Activated CD8-positive, alpha-beta memory T cell treated with anti-CD3 and anti-CD28 coated beads, Interleukin-2, amount 10 ng/mL, durations not matched to agents 7 days and 5 days (primary cell): ENCODE data around the gene CENPV. TPM values are rescaled to one million over a fixed set of nuclear protein-coding genes. Genes with fewer than 3 reads are reported as not detected.
"Not testable (repeated sequence)": the region's sequence is repeated elsewhere in the genome, so short reads cannot be mapped to it uniquely, and the experiment has no call there.

ENCODE experiments used
- ATAC-seq: fragments of 150-1000 bp; cut with Tn5 transposase; one replicate; pipeline ENCODE4 v1.10.0; 2021; ENCODE audit warnings: moderate library complexity
- CTCF ChIA-PET: fragments of 350-600 bp; sonication (Branson Sonifier 250); formaldehyde crosslinking; loops from one replicate; lab custom pipeline; 2021; ENCODE audit warnings: antibody characterized with exemption; lab: Charles Lee
- DNase-seq: peaks from one replicate; pipeline ENCODE4 v3.0.0-alpha.2; 2020
- H3K27ac Mint-ChIP-seq: one replicate; pipeline ENCODE4 v1.8.0; 2021; ENCODE audit warnings: mild to moderate bottlenecking, mixed read lengths
- H3K27me3 Mint-ChIP-seq: one replicate; pipeline ENCODE4 v1.8.0; 2021; ENCODE audit warnings: mixed read lengths
- H3K36me3 Mint-ChIP-seq: one replicate; pipeline ENCODE4 v1.8.0; 2021; ENCODE audit warnings: mild to moderate bottlenecking, mixed read lengths
- H3K4me1 Mint-ChIP-seq: one replicate; pipeline ENCODE4 v1.8.0; 2021; ENCODE audit warnings: mixed read lengths
- H3K4me3 Mint-ChIP-seq: one replicate; pipeline ENCODE4 v1.8.0; 2021; ENCODE audit warnings: mild to moderate bottlenecking, moderate library complexity, mixed read lengths
- H3K9me3 Mint-ChIP-seq: one replicate; pipeline ENCODE4 v1.8.0; 2022; ENCODE audit warnings: low read depth, mixed read lengths
- total RNA-seq, 2 experiments: library from RNA; stranded (reverse); gene quantifications; one replicate each; pipeline ENCODE4 v1.2.3, GENCODE V29; 2021

The CENPV gene
- total RNA-seq, 2 experiments from 2014 or later = 17.2 to 20.4 TPM

- Mint-ChIP-seq H3K36me3 (peaks cover 3% of the 10 kb centered on the region), H3K27ac (no peak overlapping the region), H3K27me3 (no peaks in the 10 kb centered on the region), H3K4me1 (peaks cover 12% of the 10 kb centered on the region), H3K9me3 (no peaks in the 10 kb centered on the region), H3K4me3 (no peak overlapping the region)
- DNase-seq = no peak
- CTCF ChIA-PET = interaction anchor here (1.6 kb wide), 2 partner anchors 15 to 63 kb away, joined by 4 read pairs; no protein-coding TSS in a partner anchor
- ATAC-seq = no peak
These were observed 52.7 kb downstream of the CENPV start for GRCh38 chr17:16300554-16300953.

GRCh38 chr17:16298140-16298662, 55.1 kb downstream of the CENPV start:
- Mint-ChIP-seq H3K27ac (no peak overlapping the region), H3K9me3 (no peaks in the 10 kb centered on the region), H3K27me3 (no peaks in the 10 kb centered on the region), H3K4me3 (no peak overlapping the region), H3K36me3 (peaks cover 3% of the 10 kb centered on the region), H3K4me1 (peaks cover 12% of the 10 kb centered on the region)
- DNase-seq (no peak), ATAC-seq (no peak)
- CTCF ChIA-PET = interaction anchor here (1.1 kb wide), 2 partner anchors 10 to 55 kb away, joined by 3 read pairs; partner anchors contain the start of gene CENPV

DNA sequence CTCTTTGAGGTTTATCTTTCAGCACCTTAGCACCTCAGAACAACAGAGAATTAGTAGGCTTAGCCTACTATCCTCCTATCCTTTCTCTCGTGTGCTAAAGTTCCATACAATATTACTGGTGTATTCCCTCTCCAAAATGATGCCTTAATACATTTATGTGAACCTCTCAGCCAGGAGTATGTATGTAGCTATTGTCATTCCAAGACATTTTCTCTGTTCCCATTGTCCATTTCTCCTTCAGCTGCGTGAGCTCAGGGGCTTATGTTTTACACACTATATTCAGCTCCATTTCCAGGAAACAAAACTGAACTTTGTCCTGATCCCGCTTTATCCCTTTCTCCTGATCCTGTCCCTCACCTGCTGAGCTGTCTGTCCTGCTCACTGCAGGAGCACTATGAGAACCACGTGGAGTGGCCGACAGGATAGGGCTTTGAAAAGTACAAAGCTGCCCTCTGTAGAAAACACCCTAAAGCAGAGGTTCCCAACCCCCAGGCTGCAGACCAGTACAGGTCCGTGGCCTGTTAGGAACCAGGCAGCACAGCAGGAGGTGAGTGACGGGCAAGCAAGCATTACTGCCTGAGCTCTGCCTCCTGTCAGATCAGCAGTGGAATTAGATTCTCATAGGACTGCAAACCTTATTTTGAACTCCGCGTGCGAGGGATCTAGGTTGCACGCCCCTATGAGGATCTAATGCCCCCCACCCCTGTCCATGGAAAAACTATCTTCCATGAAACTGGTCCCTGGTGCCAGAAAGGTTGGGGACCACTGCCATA, 55.7 kb downstream of the CENPV start:
- Mint-ChIP-seq H3K27ac (no peak overlapping the region), H3K4me1 (peaks cover 12% of the 10 kb centered on the region), H3K36me3 (peaks cover 3% of the 10 kb centered on the region), H3K4me3 (no peak overlapping the region), H3K27me3 (no peaks in the 10 kb centered on the region), H3K9me3 (no peaks in the 10 kb centered on the region)
- DNase-seq (no peak), ATAC-seq (no peak)
- CTCF ChIA-PET = interaction anchor here (1.1 kb wide), 2 partner anchors 11 to 56 kb away, joined by 3 read pairs; partner anchors contain the start of gene CENPV

DNA sequence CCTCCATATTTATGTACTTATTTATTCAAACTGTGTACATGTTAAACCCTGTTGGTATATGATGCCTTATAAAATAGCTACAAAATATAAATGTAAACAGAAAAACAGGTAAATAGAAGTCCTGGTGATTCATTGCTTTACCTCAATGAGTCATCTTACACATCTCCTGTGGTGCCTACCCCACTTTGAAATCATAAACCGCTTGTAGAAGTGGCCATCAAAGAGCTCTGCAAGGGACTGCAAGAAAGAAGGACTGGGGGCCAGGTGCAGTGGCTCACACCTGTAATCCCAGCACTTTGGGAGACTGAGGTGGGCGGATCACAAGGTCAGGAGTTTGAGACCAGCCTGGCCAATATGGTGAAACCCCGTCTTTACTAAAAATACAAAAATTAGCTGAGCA, 57.2 kb downstream of the CENPV start:
- peak; percentile 60 for ATAC-seq

GRCh38 chr17:16294560-16294959, 58.7 kb downstream of the CENPV start:
- Mint-ChIP-seq H3K27ac (no peak overlapping the region), H3K4me1 (peaks cover 12% of the 10 kb centered on the region), H3K4me3 (no peak overlapping the region), H3K36me3 (peaks cover 4% of the 10 kb centered on the region), H3K27me3 (no peaks in the 10 kb centered on the region), H3K9me3 (no peaks in the 10 kb centered on the region)
- DNase-seq = no peak
- no peak for ATAC-seq
- CTCF ChIA-PET = interaction anchor here (2.0 to 2.1 kb wide), 2 partner anchors 8 to 10 kb away, joined by 7 to 8 read pairs; no protein-coding TSS in a partner anchor

More for the DNA sequence above, 57.2 kb downstream of the CENPV start:
- not testable (repeated sequence) for H3K27me3 Mint-ChIP-seq, H3K27ac Mint-ChIP-seq, H3K9me3 Mint-ChIP-seq, H3K36me3 Mint-ChIP-seq, H3K4me3 Mint-ChIP-seq
- H3K4me1 Mint-ChIP-seq = peaks cover 12% of the 10 kb centered on the region
- CTCF ChIA-PET = interaction anchor here (0.6 to 2.1 kb wide), 6 partner anchors 9 to 120 kb away, joined by 3 to 8 read pairs (median 4); no protein-coding TSS in a partner anchor
- DNase-seq = peak; percentile 45

DNA sequence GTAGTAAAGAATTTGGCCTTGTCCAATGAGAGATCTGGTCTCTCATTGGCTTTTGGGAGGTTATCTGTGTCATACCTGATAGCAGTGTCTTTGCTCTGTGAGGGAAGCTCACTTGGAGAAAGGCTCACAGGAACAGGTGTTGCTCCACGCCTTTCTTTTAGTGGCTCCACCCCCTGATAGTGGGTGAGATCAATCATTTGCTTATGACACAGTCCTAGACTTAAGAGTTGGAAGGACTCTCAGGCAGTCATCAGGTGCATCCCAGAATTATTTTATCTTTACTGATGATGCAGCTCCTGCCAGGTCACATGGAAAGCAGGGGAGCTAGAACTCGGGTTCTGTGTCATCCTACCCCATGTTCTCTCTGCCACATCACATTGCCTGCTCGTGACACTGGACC, 59.3 kb downstream of the CENPV start:
- CTCF ChIA-PET = interaction anchor here (0.9 kb wide), 1 partner anchor 70 kb away, joined by 4 read pairs; no protein-coding TSS in a partner anchor
- Mint-ChIP-seq H3K27ac (no peak overlapping the region), H3K4me3 (no peak overlapping the region), H3K4me1 (peaks cover 12% of the 10 kb centered on the region), H3K9me3 (no peaks in the 10 kb centered on the region), H3K36me3 (peaks cover 4% of the 10 kb centered on the region), H3K27me3 (no peaks in the 10 kb centered on the region)
- DNase-seq (no peak), ATAC-seq (no peak)

Other genes with a start within 250 kb of the CENPV start
- gene NCOR1, start 137.9 kb downstream of the CENPV start, total RNA-seq = 100 to 1,000 TPM; 166 to 175 TPM
- 10 to 100 TPM; 27.9 to 37.6 TPM for gene PIGL, start 136.3 kb downstream of the CENPV start, total RNA-seq
- gene UBB, start 27.6 kb upstream of the CENPV start, total RNA-seq = 1,000 to 10,000 TPM; 1,297 to 1,567 TPM
- 100 to 1,000 TPM; 124 to 129 TPM for gene TRPV2, start 62.1 kb upstream of the CENPV start, total RNA-seq
- gene LRRC75A, start 138.7 kb upstream of the CENPV start, total RNA-seq = 1 to 10 TPM; 3.0 to 4.6 TPM
- 1 to 10 TPM; 4.8 to 7.9 TPM for gene ZNF287, start 215.7 kb upstream of the CENPV start, total RNA-seq